ENCODE results near the gene PLOD3. TPM values are rescaled to one million over a fixed set of nuclear protein-coding genes. Genes with fewer than 3 reads are reported as not detected.

The PLOD3 gene
- total RNA-seq, 1 experiment from 2014 or later, result 112 TPM

Small RNA genes within 50 kb of the gene (microRNA-seq; reads per million reads assigned to microRNA genes)
- gene MIR4653, result not detected

Other genes with a start within 250 kb of the PLOD3 start
- gene MUC12, start 248.0 kb downstream of the PLOD3 start, total RNA-seq (2022), result 0.16 and 0.49 TPM in 2 replicates
- gene MUC17, start 197.5 kb downstream of the PLOD3 start, total RNA-seq (2022), result 0.09 and 0.21 TPM in 2 replicates
- gene TRIM56, start 132.1 kb downstream of the PLOD3 start, total RNA-seq (2022), result 30.3 and 33.4 TPM in 2 replicates
- 0.09 and 0.25 TPM in 2 replicates for gene SERPINE1, start 90.5 kb downstream of the PLOD3 start, total RNA-seq (2022)
- 52.3 and 62.9 TPM in 2 replicates for gene AP1S1, start 63.1 kb downstream of the PLOD3 start, total RNA-seq (2022)
- gene VGF, start 52.0 kb downstream of the PLOD3 start, total RNA-seq (2022), result 1.2 and 1.3 TPM in 2 replicates
- gene NAT16, start 37.3 kb downstream of the PLOD3 start, total RNA-seq (2022), result 0.19 TPM in 1 of 2 replicates, not detected in the other
- 6.3 and 8.1 TPM in 2 replicates for gene MOGAT3, start 16.5 kb downstream of the PLOD3 start, total RNA-seq (2022)
- gene ZNHIT1, start 584 bp upstream of the PLOD3 start, total RNA-seq (2022), result 64.0 and 66.2 TPM in 2 replicates
- gene CLDN15, start 20.2 kb upstream of the PLOD3 start, total RNA-seq (2022), result 9.1 and 10.0 TPM in 2 replicates
- gene FIS1, start 27.5 kb upstream of the PLOD3 start, total RNA-seq (2022), result 97.9 and 99.9 TPM in 2 replicates
- gene IFT22, start 104.2 kb upstream of the PLOD3 start, total RNA-seq (2022), result 14.4 and 17.4 TPM in 2 replicates
- 19.1 and 23.3 TPM in 2 replicates for gene COL26A1, start 145.3 kb upstream of the PLOD3 start, total RNA-seq (2022)

Data from Caco-2 (cell line).